Measurements from ENCODE around the gene NOL12.
"Not testable (repeated sequence)": the region's sequence is repeated elsewhere in the genome, so short reads cannot be mapped to it uniquely, and the experiment has no call there.

NOL12 gene

GRCh38 chr22:37704645-37705044, 18.5 kb downstream of the NOL12 start:
- Mint-ChIP-seq H3K9me3 (no peaks in the 10 kb centered on the region), H3K27ac (no peak overlapping the region), H3K27me3 (no peaks in the 10 kb centered on the region), H3K4me1 (no peaks in the 10 kb centered on the region), H3K4me3 (no peak overlapping the region), H3K36me3 (peaks cover 13% of the 10 kb centered on the region)
- DNase-seq (ENCODE audit: low spot score in 2 of 2), result no peak
- ATAC-seq (ENCODE audit: low read depth), result no peak

GRCh38 chr22:37705205-37705604, 19.1 kb downstream of the NOL12 start:
- Mint-ChIP-seq H3K4me3 (no peak overlapping the region), H3K36me3 (peaks cover 13% of the 10 kb centered on the region), H3K27ac (no peak overlapping the region), H3K4me1 (no peaks in the 10 kb centered on the region), H3K27me3 (no peaks in the 10 kb centered on the region), H3K9me3 (no peaks in the 10 kb centered on the region)
- DNase-seq (ENCODE audit: low spot score in 2 of 2) (no peak), ATAC-seq (ENCODE audit: low read depth) (no peak)

- H3K4me3 Mint-ChIP-seq, result no peak overlapping the region
- peaks cover 11% of the 10 kb centered on the region for H3K36me3 Mint-ChIP-seq
Measured at GRCh38 chr22:37708580-37709444, 22.7 kb downstream of the NOL12 start.

GRCh38 chr22:37709445-37709765, 23.3 kb downstream of the NOL12 start:
- Mint-ChIP-seq H3K36me3 (peaks cover 10% of the 10 kb centered on the region), H3K27me3 (no peaks in the 10 kb centered on the region), H3K4me3 (no peak overlapping the region), H3K4me1 (no peaks in the 10 kb centered on the region), H3K27ac (no peak overlapping the region), H3K9me3 (no peaks in the 10 kb centered on the region)
- ATAC-seq (ENCODE audit: low read depth) (no peak), DNase-seq (ENCODE audit: low spot score in 2 of 2) (no peak)

More at GRCh38 chr22:37708580-37709444, 22.7 kb downstream of the NOL12 start:
- H3K4me1 Mint-ChIP-seq, result no peaks in the 10 kb centered on the region
- H3K27me3 Mint-ChIP-seq, result no peaks in the 10 kb centered on the region
- H3K27ac Mint-ChIP-seq, result no peak overlapping the region
- ATAC-seq (ENCODE audit: low read depth) (no peak), DNase-seq (ENCODE audit: low spot score in 2 of 2) (no peak)
- no peaks in the 10 kb centered on the region for H3K9me3 Mint-ChIP-seq

GRCh38 chr22:37710675-37711074, 24.5 kb downstream of the NOL12 start:
- H3K36me3 Mint-ChIP-seq, result peaks cover 7% of the 10 kb centered on the region
- H3K4me3 Mint-ChIP-seq, result no peak overlapping the region
- ATAC-seq (ENCODE audit: low read depth), result no peak
- DNase-seq (ENCODE audit: low spot score in 2 of 2), result no peak
- H3K27ac Mint-ChIP-seq, result no peak overlapping the region
- H3K4me1 Mint-ChIP-seq, result no peaks in the 10 kb centered on the region
- H3K27me3 Mint-ChIP-seq, result no peaks in the 10 kb centered on the region
- no peaks in the 10 kb centered on the region for H3K9me3 Mint-ChIP-seq

GRCh38 chr22:37711490-37711889, 25.3 kb downstream of the NOL12 start:
- H3K9me3 Mint-ChIP-seq, result no peaks in the 10 kb centered on the region
- no peaks in the 10 kb centered on the region for H3K27me3 Mint-ChIP-seq
- peaks cover 2% of the 10 kb centered on the region for H3K36me3 Mint-ChIP-seq
- DNase-seq (ENCODE audit: low spot score in 2 of 2), result no peak
- H3K4me1 Mint-ChIP-seq, result no peaks in the 10 kb centered on the region
- no peak overlapping the region for H3K4me3 Mint-ChIP-seq
- ATAC-seq (ENCODE audit: low read depth), result no peak
- no peak overlapping the region for H3K27ac Mint-ChIP-seq

GRCh38 chr22:37713761-37714160, 27.6 kb downstream of the NOL12 start:
- DNase-seq (ENCODE audit: low spot score in 2 of 2) (no peak), ATAC-seq (ENCODE audit: low read depth) (no peak)
- Mint-ChIP-seq H3K9me3 (no peaks in the 10 kb centered on the region), H3K27me3 (no peaks in the 10 kb centered on the region), H3K4me3 (no peak overlapping the region), H3K27ac (no peak overlapping the region), H3K4me1 (no peaks in the 10 kb centered on the region), H3K36me3 (peaks cover 8% of the 10 kb centered on the region)

GRCh38 chr22:37714634-37715033, 28.5 kb downstream of the NOL12 start:
- Mint-ChIP-seq H3K9me3 (no peaks in the 10 kb centered on the region), H3K27ac (no peak overlapping the region), H3K36me3 (peaks cover 8% of the 10 kb centered on the region), H3K4me3 (no peak overlapping the region), H3K4me1 (no peaks in the 10 kb centered on the region), H3K27me3 (no peaks in the 10 kb centered on the region)
- ATAC-seq (ENCODE audit: low read depth) (no peak), DNase-seq (ENCODE audit: low spot score in 2 of 2) (no peak)

- Mint-ChIP-seq H3K27me3 (no peaks in the 10 kb centered on the region), H3K9me3 (no peaks in the 10 kb centered on the region), H3K27ac (no peak overlapping the region), H3K4me3 (no peak overlapping the region), H3K36me3 (peaks cover 10% of the 10 kb centered on the region), H3K4me1 (no peaks in the 10 kb centered on the region)
- no peak for DNase-seq (ENCODE audit: low spot score in 2 of 2)
- no peak for ATAC-seq (ENCODE audit: low read depth)
Measured at GRCh38 chr22:37715760-37716159, 29.6 kb downstream of the NOL12 start.

- Mint-ChIP-seq H3K9me3 (no peaks in the 10 kb centered on the region), H3K36me3 (peaks cover 10% of the 10 kb centered on the region), H3K4me3 (no peak overlapping the region), H3K27ac (no peak overlapping the region), H3K4me1 (no peaks in the 10 kb centered on the region), H3K27me3 (no peaks in the 10 kb centered on the region)
- ATAC-seq (ENCODE audit: low read depth), result no peak
- DNase-seq (ENCODE audit: low spot score in 2 of 2), result no peak
Measured at GRCh38 chr22:37716708-37717107, 30.6 kb downstream of the NOL12 start.

- peaks cover 10% of the 10 kb centered on the region for H3K36me3 Mint-ChIP-seq
- H3K4me3 Mint-ChIP-seq; H3K4me1 Mint-ChIP-seq; ATAC-seq (ENCODE audit: low read depth); H3K27ac Mint-ChIP-seq; DNase-seq (ENCODE audit: low spot score in 2 of 2); H3K27me3 Mint-ChIP-seq; H3K9me3 Mint-ChIP-seq: not testable (repeated sequence)
Measured at GRCh38 chr22:37717235-37717634, 31.1 kb downstream of the NOL12 start.

GRCh38 chr22:37717746-37718305, 31.7 kb downstream of the NOL12 start:
- not testable (repeated sequence) for H3K4me3 Mint-ChIP-seq; ATAC-seq (ENCODE audit: low read depth); DNase-seq (ENCODE audit: low spot score in 2 of 2); H3K4me1 Mint-ChIP-seq; H3K9me3 Mint-ChIP-seq; H3K27me3 Mint-ChIP-seq; H3K27ac Mint-ChIP-seq
- peaks cover 10% of the 10 kb centered on the region for H3K36me3 Mint-ChIP-seq

GRCh38 chr22:37725551-37726240, 39.6 kb downstream of the NOL12 start:
- ATAC-seq (ENCODE audit: low read depth), result no peak
- no peak for DNase-seq (ENCODE audit: low spot score in 2 of 2)
- no peaks in the 10 kb centered on the region for H3K9me3 Mint-ChIP-seq
- no peak overlapping the region for H3K4me3 Mint-ChIP-seq
- no peaks in the 10 kb centered on the region for H3K27me3 Mint-ChIP-seq
- H3K27ac Mint-ChIP-seq, result no peak overlapping the region
- no peaks in the 10 kb centered on the region for H3K4me1 Mint-ChIP-seq
- peaks cover 15% of the 10 kb centered on the region for H3K36me3 Mint-ChIP-seq

GRCh38 chr22:37726241-37726887, 40.2 kb downstream of the NOL12 start:
- Mint-ChIP-seq H3K36me3 (peaks cover 15% of the 10 kb centered on the region), H3K4me3 (no peak overlapping the region), H3K9me3 (no peaks in the 10 kb centered on the region), H3K4me1 (no peaks in the 10 kb centered on the region), H3K27me3 (no peaks in the 10 kb centered on the region), H3K27ac (no peak overlapping the region)
- ATAC-seq (ENCODE audit: low read depth) (no peak), DNase-seq (ENCODE audit: low spot score in 2 of 2) (no peak)
